Omental fat pad (tissue), 4 donors: ENCODE measurements around the gene SUCLG2. TPM values are rescaled to one million over a fixed set of nuclear protein-coding genes. Genes with fewer than 3 reads are reported as not detected.

Source experiments
- ATAC-seq: fragments of 150-250 bp; one replicate; pipeline ENCODE4 v1.9.1; 2016; ENCODE audit warnings: mild to moderate bottlenecking, moderate library complexity; ENCODE audit not compliant: low FRiP score
- DNase-seq: peaks from one replicate; pipeline ENCODE4 v3.0.0-alpha.2; 2019; ENCODE audit warnings: low spot score
- total RNA-seq, 4 donors: library from RNA; depleted of rRNA; stranded (reverse); fragments of >200 nt; gene quantifications; one replicate each; pipeline ENCODE4 v1.1.0, GENCODE V29; 2016
- TF ChIP-seq, protein P1 (sequence below), 3 donors: fragments of 450-650 bp; IDR thresholded peaks; one replicate each; pipeline ENCODE4 v1.5.1; 2016 to 2017; ENCODE audit warnings: antibody characterized with exemption in 3 of 3, mild to moderate bottlenecking in 3 of 3, moderate library complexity in 2 of 3

SUCLG2 gene
- total RNA-seq, 4 donors from 2014 or later: 37.5 to 52.2 (median 42.1) TPM

DNA sequence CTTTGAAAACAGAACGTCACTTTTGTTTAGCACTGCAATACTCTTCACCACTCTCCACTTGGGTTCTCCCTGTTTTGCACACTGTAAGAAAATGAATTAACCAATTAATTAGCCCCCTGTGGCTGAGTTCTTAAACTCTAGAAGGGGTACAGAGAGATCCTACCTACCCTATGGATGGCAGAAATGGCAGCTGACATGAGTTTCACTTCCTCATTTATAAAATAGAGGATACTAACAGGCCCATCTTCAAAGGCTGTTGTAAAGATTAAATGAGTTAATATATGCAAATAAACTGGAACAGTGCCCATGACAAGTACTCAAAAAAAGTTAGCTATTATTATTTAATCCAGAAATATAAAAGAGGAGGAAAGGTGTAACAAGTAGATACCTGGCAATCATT lies 36.9 kb downstream of the SUCLG2 start:
- no peak for ATAC-seq

DNA sequence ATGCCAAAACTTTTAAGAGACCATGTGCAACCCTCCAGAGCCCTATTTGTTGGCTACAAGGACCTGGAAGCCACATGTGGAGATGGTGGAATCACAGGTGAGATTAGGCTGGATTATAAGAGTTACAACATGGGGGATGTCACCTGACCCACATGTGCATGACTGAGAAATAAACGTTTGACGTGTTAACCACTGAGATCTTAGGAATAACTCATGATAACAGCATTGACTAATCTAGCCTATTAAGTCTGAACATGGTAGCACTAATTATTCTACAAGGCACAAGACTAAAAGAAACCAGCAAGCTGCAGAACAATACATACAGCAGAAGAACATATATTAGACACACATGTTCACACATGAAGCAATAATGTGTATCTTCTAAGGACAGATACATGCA lies 38.4 kb downstream of the SUCLG2 start:
- ATAC-seq (no peak), DNase-seq (no peak)

More for the DNA sequence above, 36.9 kb downstream of the SUCLG2 start:
- no peak for DNase-seq
- TF ChIP-seq, protein P1, sequence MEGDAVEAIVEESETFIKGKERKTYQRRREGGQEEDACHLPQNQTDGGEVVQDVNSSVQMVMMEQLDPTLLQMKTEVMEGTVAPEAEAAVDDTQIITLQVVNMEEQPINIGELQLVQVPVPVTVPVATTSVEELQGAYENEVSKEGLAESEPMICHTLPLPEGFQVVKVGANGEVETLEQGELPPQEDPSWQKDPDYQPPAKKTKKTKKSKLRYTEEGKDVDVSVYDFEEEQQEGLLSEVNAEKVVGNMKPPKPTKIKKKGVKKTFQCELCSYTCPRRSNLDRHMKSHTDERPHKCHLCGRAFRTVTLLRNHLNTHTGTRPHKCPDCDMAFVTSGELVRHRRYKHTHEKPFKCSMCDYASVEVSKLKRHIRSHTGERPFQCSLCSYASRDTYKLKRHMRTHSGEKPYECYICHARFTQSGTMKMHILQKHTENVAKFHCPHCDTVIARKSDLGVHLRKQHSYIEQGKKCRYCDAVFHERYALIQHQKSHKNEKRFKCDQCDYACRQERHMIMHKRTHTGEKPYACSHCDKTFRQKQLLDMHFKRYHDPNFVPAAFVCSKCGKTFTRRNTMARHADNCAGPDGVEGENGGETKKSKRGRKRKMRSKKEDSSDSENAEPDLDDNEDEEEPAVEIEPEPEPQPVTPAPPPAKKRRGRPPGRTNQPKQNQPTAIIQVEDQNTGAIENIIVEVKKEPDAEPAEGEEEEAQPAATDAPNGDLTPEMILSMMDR (IDR thresholded peaks at IDR 0.05): no peak

DNA sequence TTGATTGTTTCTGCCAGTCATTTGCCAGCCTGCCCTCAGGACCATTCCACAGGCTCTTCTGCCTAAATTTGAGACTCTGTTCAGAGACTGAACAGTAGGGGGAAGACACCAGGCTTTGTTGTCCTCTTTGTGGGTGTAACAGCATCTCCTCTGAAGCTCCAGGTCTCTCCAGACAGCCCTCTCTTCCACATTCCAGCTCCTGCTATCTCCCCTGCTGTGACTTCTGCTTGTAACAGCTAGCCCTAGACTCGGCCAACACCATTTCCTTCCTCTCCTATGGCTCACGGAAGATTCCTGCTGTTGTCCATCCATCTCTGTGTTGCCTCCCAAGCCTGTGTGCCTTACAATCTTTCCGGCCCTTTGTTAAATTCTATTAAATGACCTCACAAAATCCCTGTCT lies 40.2 kb downstream of the SUCLG2 start:
- ATAC-seq (no peak), DNase-seq (no peak)
- TF ChIP-seq, protein P1 (IDR thresholded peaks at IDR 0.05): no peak

More for the DNA sequence above, 38.4 kb downstream of the SUCLG2 start:
- TF ChIP-seq, protein P1 (IDR thresholded peaks at IDR 0.05): no peak

DNA sequence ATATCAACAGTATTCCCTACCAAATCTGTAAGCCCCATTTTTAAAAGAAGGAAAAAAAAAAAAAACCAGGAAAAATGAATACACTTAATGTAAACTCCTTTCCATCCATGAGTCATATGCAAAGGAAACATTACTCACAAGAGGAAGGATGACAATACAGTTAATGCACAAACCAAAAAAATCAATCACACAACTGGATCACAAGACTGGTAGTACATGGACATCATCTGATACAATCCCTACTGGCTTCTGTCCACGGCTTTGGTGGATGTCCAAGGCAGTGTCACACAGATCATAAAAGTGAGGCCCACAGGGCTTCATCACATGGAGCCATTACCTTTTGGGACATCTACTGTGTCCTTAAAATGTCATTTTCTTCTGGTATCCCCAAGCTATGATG lies 44.0 kb downstream of the SUCLG2 start:
- no peak for DNase-seq
- TF ChIP-seq, protein P1 (IDR thresholded peaks at IDR 0.05): no peak
- no peak for ATAC-seq

DNA sequence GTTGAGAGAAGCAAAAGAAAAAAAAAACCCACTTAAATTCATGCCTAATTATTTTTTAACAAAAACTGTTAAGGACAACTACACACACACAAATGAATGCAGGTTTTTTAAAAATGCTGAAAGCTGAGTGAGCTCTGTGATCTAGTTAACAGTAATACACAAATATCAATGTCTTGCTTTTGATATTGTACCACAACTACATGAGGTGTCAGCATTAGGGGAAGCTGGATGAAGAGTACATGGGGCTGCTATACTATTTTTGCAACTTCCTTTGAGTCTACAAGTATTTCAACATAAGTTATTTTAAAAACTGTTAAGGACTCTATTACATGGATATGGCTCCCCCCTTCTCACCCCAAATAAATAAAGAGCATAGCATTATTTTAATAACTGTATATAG lies 44.7 kb downstream of the SUCLG2 start:
- DNase-seq (no peak), ATAC-seq (no peak)
- TF ChIP-seq, protein P1 (IDR thresholded peaks at IDR 0.05): no peak

DNA sequence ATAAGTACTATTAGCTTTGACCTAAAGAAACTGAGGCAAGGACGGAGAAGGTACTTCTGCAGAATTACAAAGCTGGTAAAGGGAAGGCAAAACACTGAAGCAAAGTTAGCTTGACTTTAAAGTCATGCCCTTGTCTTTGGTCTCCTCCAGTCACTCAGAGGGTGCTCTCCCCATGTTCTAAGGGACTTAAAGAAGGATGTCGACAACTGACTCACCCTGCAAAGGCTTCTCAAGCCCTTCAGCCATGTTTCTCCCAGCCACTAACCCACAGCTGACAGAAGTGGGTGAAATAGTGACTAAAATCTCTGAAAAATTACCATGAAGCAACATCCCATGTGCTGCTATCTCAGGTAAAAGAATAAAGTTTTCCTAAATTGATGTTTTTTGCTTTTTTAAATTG lies 46.4 kb downstream of the SUCLG2 start:
- ATAC-seq: no peak

DNA sequence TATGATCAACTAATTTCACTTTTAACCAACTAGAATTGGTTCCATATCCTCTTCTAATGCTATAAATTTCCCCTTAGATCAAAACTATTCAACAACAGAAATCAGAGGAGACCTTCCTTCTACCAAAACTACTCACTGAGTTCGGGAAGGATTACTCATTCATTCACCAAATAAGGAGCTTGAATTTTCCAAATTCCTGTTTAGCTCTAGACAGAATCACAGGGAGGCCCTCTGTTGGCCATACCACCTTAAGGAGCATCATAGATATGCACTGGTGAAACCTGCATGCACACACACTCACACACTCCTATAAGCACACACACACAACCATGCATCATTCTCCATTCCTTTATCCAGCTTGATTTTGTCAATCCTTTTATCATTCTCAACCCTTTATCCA lies 49.0 kb downstream of the SUCLG2 start:
- ATAC-seq: peak; percentile 70
- TF ChIP-seq, protein P1 (IDR thresholded peaks at IDR 0.05): no peak

More for the DNA sequence above, 46.4 kb downstream of the SUCLG2 start:
- no peak for DNase-seq
- TF ChIP-seq, protein P1 (IDR thresholded peaks at IDR 0.05): no peak

More for the DNA sequence above, 49.0 kb downstream of the SUCLG2 start:
- DNase-seq: no peak
